ENCODE results near the gene DROSHA. TPM values are rescaled to one million over a fixed set of nuclear protein-coding genes. Genes with fewer than 3 reads are reported as not detected.

The DROSHA gene
- total RNA-seq, 1 experiment from 2014 or later, result 106 TPM

- peaks cover 3% of the 10 kb centered on the region; the same call in 1 of the 2 replicates for H3K4me1 ChIP-seq (ENCODE audit: insufficient read depth, low read length)
Measured at GRCh38 chr5:31449962-31450361, 81.9 kb downstream of the DROSHA start.

More at GRCh38 chr5:31449962-31450361, 81.9 kb downstream of the DROSHA start:
- Histone ChIP-seq H3K79me2 (ENCODE audit: insufficient read depth, low read length) (no peaks in the 10 kb centered on the region), H4K20me1 (ENCODE audit: control insufficient read depth, insufficient read depth, insufficient read length) (no peaks in the 10 kb centered on the region), H3K9me3 (ENCODE audit: control insufficient read depth, low read depth, low read length) (no peaks in the 10 kb centered on the region), H4K8ac (replicated peaks; ENCODE audit: insufficient read length, low read depth, low read length) (no peak overlapping the region), H3K23ac (ENCODE audit: insufficient read length, low read depth, low read length) (no peak overlapping the region), H3K27ac (ENCODE audit: insufficient read length, low read depth, low read length) (no peak overlapping the region), H3K14ac (ENCODE audit: insufficient read depth, low read length) (no peak overlapping the region), H3T11ph (ENCODE audit: low read length) (no peak overlapping the region), H4K5ac (ENCODE audit: insufficient read length, low read depth, low read length) (no peak overlapping the region), H3K27me3 (ENCODE audit: insufficient read depth, low read length) (no peaks in the 10 kb centered on the region), H3K9ac (ENCODE audit: extremely low read depth, insufficient read length, low read length) (no peak overlapping the region), H2BK15ac (ENCODE audit: low read depth, low read length) (no peak overlapping the region), H3K79me1 (ENCODE audit: insufficient read depth, low read depth, low read length, poor library complexity, severe bottlenecking) (no peaks in the 10 kb centered on the region), H2BK5ac (ENCODE audit: insufficient read length, low read length) (no peak overlapping the region), H3K4ac (ENCODE audit: low read depth, low read length) (no peak overlapping the region), H3K56ac (ENCODE audit: insufficient read length, low read depth, low read length) (no peak overlapping the region), H3K23me2 (ENCODE audit: insufficient read length, low read depth, low read length, poor library complexity, severe bottlenecking) (no peaks in the 10 kb centered on the region), H2AK5ac (ENCODE audit: insufficient read length, low read length) (no peak overlapping the region), H4K91ac (ENCODE audit: insufficient read length, low read depth, low read length) (no peak overlapping the region), H2BK20ac (ENCODE audit: low read depth, low read length, poor library complexity, severe bottlenecking) (no peak overlapping the region), H3K18ac (ENCODE audit: insufficient read length, low read depth, low read length) (no peak overlapping the region), H2BK12ac (ENCODE audit: insufficient read length, low read depth, low read length) (no peak overlapping the region), H2AFZ (ENCODE audit: low read length) (no peak overlapping the region), H3K4me2 (ENCODE audit: insufficient read depth, insufficient read length, low read length) (no peak overlapping the region), H2BK120ac (ENCODE audit: low read depth, low read length, poor library complexity, severe bottlenecking) (no peak overlapping the region)
- H3K9me3 Mint-ChIP-seq, result peaks cover 6 to 9% of the 10 kb centered on the region in 2 experiments; a peak in 4 of 5 replicates
- H3K4me3 Mint-ChIP-seq, result no peak overlapping the region
- H3K27ac Mint-ChIP-seq, result 0 out of 7 replicates have a peak overlapping the region, but pooled peaks of 1 of the 3 experiments have one; percentile 9
- peaks cover 50 to 69% (median 68%) of the 10 kb centered on the region in 3 experiments for H3K36me3 Mint-ChIP-seq (ENCODE audit: insufficient read depth in 1 of 3, low read depth in 3 of 3)
- no peaks in the 10 kb centered on the region for H3K27me3 Mint-ChIP-seq (ENCODE audit: low read depth)
- TF ChIP-seq CTCF (conservative IDR thresholded peaks at IDR 0.05), result no peak
- peaks cover 23 to 25% of the 10 kb centered on the region in 2 experiments for H3K4me1 Mint-ChIP-seq
- no CpG with 5 or more reads among the region's 1 CpG for WGBS (ENCODE audit: extremely low coverage, insufficient read length, low lambda C conversion rate)
- DNase-seq, result no peak

Measured in H9 (cell line).